Sigmoid colon (tissue), 4 donors: ENCODE data around the gene LSMEM2.

ENCODE experiments used
- CTCF ChIP-seq, 4 experiments: fragments of 450-650 bp in 3 of 4; fragments of 200-600 bp in 1 of 4; IDR thresholded peaks; one replicate each; pipeline ENCODE4 v1.5.1; 2016 to 2019; ENCODE audit warnings: antibody characterized with exemption in 4 of 4, mild to moderate bottlenecking in 3 of 4, moderate library complexity in 2 of 4
- POLR2AphosphoS5 ChIP-seq, 4 donors: sonication (generic); formaldehyde crosslinking; IDR thresholded peaks; one replicate each; pipeline ENCODE4 v1.6.1; 2017; ENCODE audit warnings: antibody characterized with exemption in 4 of 4

- TF ChIP-seq CTCF (IDR thresholded peaks at IDR 0.05) (no peak), POLR2AphosphoS5 (IDR thresholded peaks at IDR 0.05) (peak in 1 of 4 donors; percentile 5)
These were observed 19.9 kb upstream of the LSMEM2 start for GRCh38 chr3:50258979-50259378.
